K562 (cell line): Measurements from ENCODE around the gene EPHA10.
"Not testable (repeated sequence)": the region's sequence is repeated elsewhere in the genome, so short reads cannot be mapped to it uniquely, and the experiment has no call there.

Experiments used
- MYC ChIP-seq, 2 experiments: fragments of 250-450 bp in 1 of 2; sonication (Bioruptor Pico) in 1 of 2; IDR thresholded peaks; 2 replicates each; pipeline versions ENCODE4 v1.5.1 to v1.6.1; 2012 to 2021; ENCODE audit warnings: low read depth in 2 of 2, borderline replicate concordance in 1 of 2, improper control_type of control experiment in 1 of 2, low read length in 1 of 2, mild to moderate bottlenecking in 1 of 2, moderate library complexity in 1 of 2
- POLR2A ChIP-seq: fragments of 450-650 bp; conservative IDR thresholded peaks from 2 replicates; pipeline ENCODE4 v1.6.1; 2016
- TARDBP ChIP-seq: fragments of 450-650 bp; IDR thresholded peaks from 2 replicates; pipeline ENCODE4 v1.6.1; 2016
- TBL1XR1 ChIP-seq, 2 experiments: IDR thresholded peaks; 2 replicates each; pipeline ENCODE4 v1.6.1; 2012; ENCODE audit warnings: improper control_type of control experiment in 2 of 2, low read length in 2 of 2, mild to moderate bottlenecking in 1 of 2
- TF ChIP-seq, protein P1 (sequence below), 3 experiments: IDR thresholded peaks in 2 of 3; conservative IDR thresholded peaks in 1 of 3; 2 replicates each; pipeline ENCODE4 v1.5.1; 2011 to 2012; ENCODE audit warnings: low read length in 3 of 3, mild to moderate bottlenecking in 3 of 3, control low read depth in 2 of 3, improper control_type of control experiment in 1 of 3, inconsistent platforms in 1 of 3, low read depth in 1 of 3, mixed read lengths in 1 of 3, moderate library complexity in 1 of 3; ENCODE audit not compliant: insufficient read depth in 2 of 3
- TF ChIP-seq, protein P2 (sequence below): IDR thresholded peaks from 2 replicates; pipeline ENCODE4 v1.6.1; 2012; ENCODE audit warnings: low read depth, low read length, improper control_type of control experiment, borderline replicate concordance

DNA sequence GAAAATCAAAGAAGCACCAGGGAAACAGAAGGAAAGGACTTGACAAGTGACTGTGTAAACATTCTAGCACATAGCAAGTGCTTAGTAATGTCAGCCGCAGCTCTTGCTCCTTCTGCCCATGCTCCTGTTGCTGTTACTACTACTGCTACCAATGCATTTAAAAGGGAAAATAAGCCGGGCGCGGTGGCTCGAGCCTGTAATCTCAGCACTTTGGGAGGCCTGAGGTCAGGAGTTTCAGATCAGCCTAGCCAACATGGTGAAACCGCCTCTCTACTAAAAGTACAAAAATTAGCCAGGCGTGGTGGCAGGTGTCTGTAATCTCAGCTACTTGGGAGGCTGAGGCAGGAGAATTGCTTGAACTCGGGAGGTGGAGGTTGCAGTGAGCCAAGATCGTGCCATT lies 80.7 kb downstream of the EPHA10 start:
- not testable (repeated sequence) for TF ChIP-seq POLR2A; TARDBP; TBL1XR1 (IDR thresholded peaks at IDR 0.05; ENCODE audit: low read length in 2 of 2); MYC (IDR thresholded peaks at IDR 0.05; ENCODE audit: low read depth, low read length); MYC (CRISPR knock-in tag; IDR thresholded peaks at IDR 0.05; ENCODE audit: borderline replicate concordance, low read depth)
- TF ChIP-seq, protein P1, sequence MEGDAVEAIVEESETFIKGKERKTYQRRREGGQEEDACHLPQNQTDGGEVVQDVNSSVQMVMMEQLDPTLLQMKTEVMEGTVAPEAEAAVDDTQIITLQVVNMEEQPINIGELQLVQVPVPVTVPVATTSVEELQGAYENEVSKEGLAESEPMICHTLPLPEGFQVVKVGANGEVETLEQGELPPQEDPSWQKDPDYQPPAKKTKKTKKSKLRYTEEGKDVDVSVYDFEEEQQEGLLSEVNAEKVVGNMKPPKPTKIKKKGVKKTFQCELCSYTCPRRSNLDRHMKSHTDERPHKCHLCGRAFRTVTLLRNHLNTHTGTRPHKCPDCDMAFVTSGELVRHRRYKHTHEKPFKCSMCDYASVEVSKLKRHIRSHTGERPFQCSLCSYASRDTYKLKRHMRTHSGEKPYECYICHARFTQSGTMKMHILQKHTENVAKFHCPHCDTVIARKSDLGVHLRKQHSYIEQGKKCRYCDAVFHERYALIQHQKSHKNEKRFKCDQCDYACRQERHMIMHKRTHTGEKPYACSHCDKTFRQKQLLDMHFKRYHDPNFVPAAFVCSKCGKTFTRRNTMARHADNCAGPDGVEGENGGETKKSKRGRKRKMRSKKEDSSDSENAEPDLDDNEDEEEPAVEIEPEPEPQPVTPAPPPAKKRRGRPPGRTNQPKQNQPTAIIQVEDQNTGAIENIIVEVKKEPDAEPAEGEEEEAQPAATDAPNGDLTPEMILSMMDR (IDR thresholded peaks at IDR 0.05 in 2 of 3, conservative IDR thresholded peaks at IDR 0.05 in 1 of 3; ENCODE audit: insufficient read depth in 2 of 3, low read depth in 1 of 3, low read length in 3 of 3), result not testable (repeated sequence)
- TF ChIP-seq, protein P2, sequence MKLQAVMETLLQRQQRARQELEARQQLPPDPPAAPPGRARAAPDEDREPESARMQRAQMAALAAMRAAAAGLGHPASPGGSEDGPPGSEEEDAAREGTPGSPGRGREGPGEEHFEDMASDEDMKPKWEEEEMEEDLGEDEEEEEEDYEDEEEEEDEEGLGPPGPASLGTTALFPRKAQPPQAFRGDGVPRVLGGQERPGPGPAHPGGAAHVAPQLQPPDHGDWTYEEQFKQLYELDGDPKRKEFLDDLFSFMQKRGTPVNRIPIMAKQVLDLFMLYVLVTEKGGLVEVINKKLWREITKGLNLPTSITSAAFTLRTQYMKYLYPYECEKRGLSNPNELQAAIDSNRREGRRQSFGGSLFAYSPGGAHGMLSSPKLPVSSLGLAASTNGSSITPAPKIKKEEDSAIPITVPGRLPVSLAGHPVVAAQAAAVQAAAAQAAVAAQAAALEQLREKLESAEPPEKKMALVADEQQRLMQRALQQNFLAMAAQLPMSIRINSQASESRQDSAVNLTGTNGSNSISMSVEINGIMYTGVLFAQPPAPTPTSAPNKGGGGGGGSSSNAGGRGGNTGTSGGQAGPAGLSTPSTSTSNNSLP, result not testable (repeated sequence)
